ENCODE measurements around the gene HSPBP1.

Gene HSPBP1

DNA sequence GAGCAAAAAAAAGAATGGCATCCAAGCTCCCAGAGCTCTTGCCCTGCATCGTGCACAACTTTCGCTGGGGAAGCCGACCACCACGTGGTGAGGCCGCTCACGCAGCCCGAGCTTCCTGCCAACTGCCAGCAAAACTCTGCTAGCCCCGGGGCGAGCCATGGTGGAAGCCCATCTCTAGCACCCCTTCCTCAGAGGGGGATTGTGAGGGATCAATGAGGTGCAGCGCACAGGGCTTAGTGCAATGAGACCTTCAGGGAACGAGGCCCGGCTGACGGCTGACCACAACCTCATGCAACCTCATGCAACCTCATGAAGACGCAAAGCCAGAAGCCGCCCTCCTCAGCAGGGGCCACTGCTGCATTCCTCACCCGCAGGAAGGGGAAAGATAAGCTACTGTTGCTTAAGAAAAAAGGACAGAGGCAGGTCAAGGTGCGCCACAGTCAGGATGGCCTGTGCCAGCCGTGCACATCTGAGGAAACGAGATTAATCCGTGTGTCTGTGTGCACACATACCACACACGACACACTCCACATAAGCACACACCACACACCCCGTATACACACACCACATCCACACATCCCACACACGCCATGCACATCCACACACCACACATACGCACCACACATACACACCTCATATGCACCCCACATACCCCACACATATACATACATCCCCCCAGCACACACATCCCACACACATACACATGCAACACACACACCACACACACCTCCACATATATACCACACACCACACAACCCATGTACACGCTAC is 9.6 kb downstream of the HSPBP1 start:
- CTCF ChIA-PET, result interaction anchor here (0.5 to 1.9 kb wide), 3 partner anchors 8 to 141 kb away, joined by 3 to 5 read pairs (median 5); no protein-coding TSS in a partner anchor
- H3K9me3 ChIP-seq (ENCODE audit: control insufficient read depth, insufficient read depth, low read depth, low read length), result no peaks in the 10 kb centered on the region
- no peak for TF ChIP-seq ZNF792 (tag by site-specific recombination; IDR thresholded peaks at IDR 0.05)
- peak; percentile 56 for TF ChIP-seq ZFHX2 (tag by site-specific recombination; conservative IDR thresholded peaks at IDR 0.05)
- no peak for TF ChIP-seq ZBTB48 (tag by site-specific recombination; IDR thresholded peaks at IDR 0.05)
- no peak for TF ChIP-seq ZNF391 (tag by site-specific recombination; IDR thresholded peaks at IDR 0.05; ENCODE audit: borderline replicate concordance, low read depth)
- TF ChIP-seq EGR2 (tag by site-specific recombination; IDR thresholded peaks at IDR 0.05; ENCODE audit: low read depth), result peak; percentile 50
- 0 out of 2 replicates have a peak, but pooled peaks have one; percentile 12 for TF ChIP-seq ZNF777 (tag by site-specific recombination; IDR thresholded peaks at IDR 0.05; ENCODE audit: borderline replicate concordance)
- TF ChIP-seq GFI1B (tag by site-specific recombination; IDR thresholded peaks at IDR 0.05), result no peak
- H3K36me3 ChIP-seq (ENCODE audit: control insufficient read depth in 2 of 2, insufficient read depth in 1 of 2, low read length in 2 of 2), result peaks cover 5 to 51% of the 10 kb centered on the region in 2 experiments; a peak in 2 of 3 replicates
- H3K4me3 ChIP-seq (ENCODE audit: low read depth, low read length), result no peak overlapping the region
- no peak overlapping the region for H3K27ac ChIP-seq (ENCODE audit: extremely low read depth, low read depth, low read length)
- H3K4me1 ChIP-seq (ENCODE audit: control insufficient read depth, insufficient read depth, low read length), result no peaks in the 10 kb centered on the region
- POLR2A ChIA-PET, result interaction anchor here (1.1 to 2.1 kb wide), 2 partner anchors 10 to 11 kb away, joined by 4 to 14 read pairs; partner anchors contain the start of genes HSPBP1 and PPP6R1

DNA sequence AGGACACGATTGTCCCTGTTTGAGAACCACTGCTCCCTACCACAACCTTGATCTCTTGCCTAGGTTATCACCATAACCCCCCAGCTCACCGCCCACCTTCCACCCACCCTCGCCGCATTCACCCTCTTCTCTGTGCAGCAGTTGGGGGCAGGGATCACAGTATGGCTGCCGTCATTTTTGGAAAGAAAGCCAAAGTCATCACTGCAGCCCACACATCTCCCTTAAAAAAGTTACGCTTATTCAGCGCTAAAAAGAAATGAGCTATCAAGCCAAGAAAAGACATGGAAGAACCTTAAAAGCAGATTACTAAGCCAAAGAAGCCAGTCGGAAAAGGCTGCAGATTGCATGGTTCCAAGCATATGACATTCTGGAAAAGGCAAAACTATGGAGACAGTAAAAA is 10.6 kb downstream of the HSPBP1 start:
- H3K36me3 ChIP-seq (ENCODE audit: control insufficient read depth in 2 of 2, insufficient read depth in 1 of 2, low read length in 2 of 2), result peaks cover 5 to 40% of the 10 kb centered on the region in 2 experiments; a peak in 2 of 3 replicates
- no peaks in the 10 kb centered on the region for H3K4me1 ChIP-seq (ENCODE audit: control insufficient read depth, insufficient read depth, low read length)
- TF ChIP-seq, protein P1, sequence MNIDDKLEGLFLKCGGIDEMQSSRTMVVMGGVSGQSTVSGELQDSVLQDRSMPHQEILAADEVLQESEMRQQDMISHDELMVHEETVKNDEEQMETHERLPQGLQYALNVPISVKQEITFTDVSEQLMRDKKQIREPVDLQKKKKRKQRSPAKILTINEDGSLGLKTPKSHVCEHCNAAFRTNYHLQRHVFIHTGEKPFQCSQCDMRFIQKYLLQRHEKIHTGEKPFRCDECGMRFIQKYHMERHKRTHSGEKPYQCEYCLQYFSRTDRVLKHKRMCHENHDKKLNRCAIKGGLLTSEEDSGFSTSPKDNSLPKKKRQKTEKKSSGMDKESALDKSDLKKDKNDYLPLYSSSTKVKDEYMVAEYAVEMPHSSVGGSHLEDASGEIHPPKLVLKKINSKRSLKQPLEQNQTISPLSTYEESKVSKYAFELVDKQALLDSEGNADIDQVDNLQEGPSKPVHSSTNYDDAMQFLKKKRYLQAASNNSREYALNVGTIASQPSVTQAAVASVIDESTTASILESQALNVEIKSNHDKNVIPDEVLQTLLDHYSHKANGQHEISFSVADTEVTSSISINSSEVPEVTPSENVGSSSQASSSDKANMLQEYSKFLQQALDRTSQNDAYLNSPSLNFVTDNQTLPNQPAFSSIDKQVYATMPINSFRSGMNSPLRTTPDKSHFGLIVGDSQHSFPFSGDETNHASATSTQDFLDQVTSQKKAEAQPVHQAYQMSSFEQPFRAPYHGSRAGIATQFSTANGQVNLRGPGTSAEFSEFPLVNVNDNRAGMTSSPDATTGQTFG (tag by site-specific recombination; IDR thresholded peaks at IDR 0.05; ENCODE audit: borderline replicate concordance), result no peak
- TF ChIP-seq EGR2 (tag by site-specific recombination; IDR thresholded peaks at IDR 0.05; ENCODE audit: low read depth) (peak; percentile 73), ZFHX2 (tag by site-specific recombination; conservative IDR thresholded peaks at IDR 0.05) (peak; percentile 51)
- ChIA-PET CTCF (interaction anchor here (1.4 to 1.9 kb wide), 2 partner anchors 9 to 109 kb away, joined by 3 to 5 read pairs; no protein-coding TSS in a partner anchor), POLR2A (interaction anchor here (1.1 to 2.1 kb wide), 2 partner anchors 10 to 11 kb away, joined by 4 to 14 read pairs; partner anchors contain the start of genes HSPBP1 and PPP6R1)
- H3K27ac ChIP-seq (ENCODE audit: extremely low read depth, low read depth, low read length), result no peak overlapping the region
- no peak overlapping the region for H3K4me3 ChIP-seq (ENCODE audit: low read depth, low read length)
- no peaks in the 10 kb centered on the region for H3K9me3 ChIP-seq (ENCODE audit: control insufficient read depth, insufficient read depth, low read depth, low read length)

DNA sequence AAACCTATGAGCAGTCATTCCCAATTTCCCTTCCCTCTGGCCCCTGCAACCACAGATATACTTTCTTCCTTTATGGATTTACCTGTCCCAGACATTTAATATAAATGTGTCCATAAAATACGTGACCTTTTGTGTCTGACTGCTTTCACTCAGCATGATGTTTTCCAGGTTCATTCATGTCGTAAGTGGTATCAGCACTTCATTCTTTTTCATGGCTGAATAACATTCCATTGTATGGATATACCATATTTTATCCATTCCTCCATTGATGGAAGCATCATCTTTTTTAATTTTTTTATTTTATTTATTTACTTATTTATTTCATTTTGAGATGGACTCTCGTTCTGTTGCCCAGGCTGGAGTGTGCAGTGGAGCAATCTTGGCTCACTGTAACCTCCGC is 13.1 kb downstream of the HSPBP1 start:
- Histone ChIP-seq H3K27ac (ENCODE audit: extremely low read depth, low read depth, low read length) (no peak overlapping the region), H3K4me3 (ENCODE audit: low read depth, low read length) (no peak overlapping the region), H3K4me1 (ENCODE audit: control insufficient read depth, insufficient read depth, low read length) (no peaks in the 10 kb centered on the region), H3K9me3 (ENCODE audit: control insufficient read depth, insufficient read depth, low read depth, low read length) (no peaks in the 10 kb centered on the region), H3K36me3 (ENCODE audit: control insufficient read depth in 2 of 2, insufficient read depth in 1 of 2, low read length in 2 of 2) (peaks cover 5 to 28% of the 10 kb centered on the region in 2 experiments; a peak in 2 of 3 replicates)
- TF ChIP-seq ZNF521 (tag by site-specific recombination; IDR thresholded peaks at IDR 0.05) (no peak), ZNF24 (tag by site-specific recombination; IDR thresholded peaks at IDR 0.05) (no peak), SP7 (tag by site-specific recombination; IDR thresholded peaks at IDR 0.05) (no peak), RBAK (tag by site-specific recombination; IDR thresholded peaks at IDR 0.05) (no peak), ZNF146 (tag by site-specific recombination; IDR thresholded peaks at IDR 0.05) (peak; percentile 37)
- TF ChIP-seq, protein P2, sequence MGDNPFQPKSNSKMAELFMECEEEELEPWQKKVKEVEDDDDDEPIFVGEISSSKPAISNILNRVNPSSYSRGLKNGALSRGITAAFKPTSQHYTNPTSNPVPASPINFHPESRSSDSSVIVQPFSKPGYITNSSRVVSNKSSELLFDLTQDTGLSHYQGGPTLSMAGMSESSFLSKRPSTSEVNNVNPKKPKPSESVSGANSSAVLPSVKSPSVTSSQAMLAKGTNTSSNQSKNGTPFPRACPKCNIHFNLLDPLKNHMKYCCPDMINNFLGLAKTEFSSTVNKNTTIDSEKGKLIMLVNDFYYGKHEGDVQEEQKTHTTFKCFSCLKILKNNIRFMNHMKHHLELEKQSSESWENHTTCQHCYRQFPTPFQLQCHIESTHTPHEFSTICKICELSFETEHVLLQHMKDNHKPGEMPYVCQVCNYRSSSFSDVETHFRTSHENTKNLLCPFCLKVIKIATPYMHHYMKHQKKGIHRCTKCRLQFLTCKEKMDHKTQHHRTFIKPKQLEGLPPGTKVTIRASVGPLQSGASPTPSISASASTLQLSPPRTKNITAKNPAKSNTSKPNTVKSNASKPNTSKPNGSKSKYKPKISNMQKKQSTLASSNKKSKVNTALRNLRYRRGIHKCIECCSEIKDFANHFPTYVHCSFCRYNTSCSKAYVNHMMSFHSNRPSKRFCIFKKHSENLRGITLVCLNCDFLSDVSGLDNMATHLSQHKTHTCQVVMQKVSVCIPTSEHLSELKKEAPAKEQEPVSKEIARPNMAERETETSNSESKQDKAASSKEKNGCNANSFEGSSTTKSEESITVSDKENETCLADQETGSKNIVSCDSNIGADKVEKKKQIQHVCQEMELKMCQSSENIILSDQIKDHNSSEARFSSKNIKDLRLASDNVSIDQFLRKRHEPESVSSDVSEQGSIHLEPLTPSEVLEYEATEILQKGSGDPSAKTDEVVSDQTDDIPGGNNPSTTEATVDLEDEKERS (tag by site-specific recombination; IDR thresholded peaks at IDR 0.05), result no peak
- TF ChIP-seq, protein P3, sequence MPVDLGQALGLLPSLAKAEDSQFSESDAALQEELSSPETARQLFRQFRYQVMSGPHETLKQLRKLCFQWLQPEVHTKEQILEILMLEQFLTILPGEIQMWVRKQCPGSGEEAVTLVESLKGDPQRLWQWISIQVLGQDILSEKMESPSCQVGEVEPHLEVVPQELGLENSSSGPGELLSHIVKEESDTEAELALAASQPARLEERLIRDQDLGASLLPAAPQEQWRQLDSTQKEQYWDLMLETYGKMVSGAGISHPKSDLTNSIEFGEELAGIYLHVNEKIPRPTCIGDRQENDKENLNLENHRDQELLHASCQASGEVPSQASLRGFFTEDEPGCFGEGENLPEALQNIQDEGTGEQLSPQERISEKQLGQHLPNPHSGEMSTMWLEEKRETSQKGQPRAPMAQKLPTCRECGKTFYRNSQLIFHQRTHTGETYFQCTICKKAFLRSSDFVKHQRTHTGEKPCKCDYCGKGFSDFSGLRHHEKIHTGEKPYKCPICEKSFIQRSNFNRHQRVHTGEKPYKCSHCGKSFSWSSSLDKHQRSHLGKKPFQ (tag by site-specific recombination; IDR thresholded peaks at IDR 0.05), result no peak
- POLR2A ChIA-PET, result interaction anchor here (0.7 kb wide), 1 partner anchor 136 kb away, joined by 3 read pairs; no protein-coding TSS in a partner anchor
- CTCF ChIA-PET, result no interaction called here

Data from HEK293 (cell line).